Adipose tissue (tissue), 3 donors: ENCODE measurements around the gene LAD1. TPM values are rescaled to one million over a fixed set of nuclear protein-coding genes. Genes with fewer than 3 reads are reported as not detected.

Source experiments
- H3K27ac ChIP-seq: one replicate; pipeline ENCODE4 v1.5.1; 2013; ENCODE audit warnings: low read depth, low read length
- WGBS, 3 donors: extraction: QIAGEN DNeasy Blood & Tissue Kit; methylation state at CpG; one replicate each; pipeline ENCODE4 v1.1.7; 2013; 5-methylcytosine and 5-hydroxymethylcytosine counted together
- polyA plus RNA-seq, 3 donors: library from polyadenylated mRNA; stranded (reverse); fragments of 200-250 nt; gene quantifications; one replicate each; pipeline ENCODE4 v1.2.3, GENCODE V29; 2013
- donor health status: healthy with polysubstance abuse.
- donor health status: Bipolar disorder and iron deficiency.
- donor health status: healthy.

Gene LAD1
- polyA plus RNA-seq, 3 donors, result 1.8 to 23.0 (median 3.9) TPM

DNA sequence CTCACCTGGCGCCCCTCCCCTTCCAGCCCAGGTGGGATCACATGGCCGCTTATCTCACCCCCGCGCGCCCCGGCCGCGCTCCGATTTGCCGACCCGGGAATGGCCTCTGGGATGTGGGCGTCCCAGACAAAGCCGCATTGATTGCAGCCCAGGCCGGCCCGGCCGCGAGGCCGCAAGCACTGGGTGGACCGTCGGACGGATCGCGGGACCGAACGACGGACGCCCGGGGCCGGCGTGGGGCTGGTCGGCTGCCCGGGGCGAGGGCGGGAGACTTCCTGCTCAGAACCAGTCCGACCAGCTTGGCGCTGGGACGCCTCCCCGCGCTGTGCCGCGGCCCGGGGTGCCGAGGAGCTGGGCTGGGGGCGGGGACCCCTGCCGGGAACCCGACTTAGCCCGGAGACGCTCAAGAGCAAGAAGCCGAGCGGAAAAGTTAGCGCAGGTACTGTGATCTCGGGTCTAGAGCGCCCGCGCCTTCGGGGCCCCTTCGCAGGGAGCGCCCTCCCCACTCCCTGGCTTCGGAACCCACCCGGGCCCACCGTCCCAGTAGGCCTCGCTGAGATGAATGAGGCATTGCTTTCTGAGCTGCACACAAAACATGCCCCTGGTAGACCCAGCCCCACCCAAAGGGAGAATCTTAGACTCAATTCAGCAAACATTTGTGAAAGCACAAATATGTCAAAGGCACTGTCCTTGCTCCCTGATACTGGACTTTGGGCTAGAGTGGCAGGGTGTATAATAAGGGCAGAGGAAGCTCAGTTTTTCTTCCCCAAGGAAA lies 415 bp upstream of the LAD1 start:
- 3 to 7% (median 6%) methylated on average over 45 to 62 of the region's 62 CpGs for WGBS, 3 donors
- H3K27ac ChIP-seq, result no peak overlapping the region

DNA sequence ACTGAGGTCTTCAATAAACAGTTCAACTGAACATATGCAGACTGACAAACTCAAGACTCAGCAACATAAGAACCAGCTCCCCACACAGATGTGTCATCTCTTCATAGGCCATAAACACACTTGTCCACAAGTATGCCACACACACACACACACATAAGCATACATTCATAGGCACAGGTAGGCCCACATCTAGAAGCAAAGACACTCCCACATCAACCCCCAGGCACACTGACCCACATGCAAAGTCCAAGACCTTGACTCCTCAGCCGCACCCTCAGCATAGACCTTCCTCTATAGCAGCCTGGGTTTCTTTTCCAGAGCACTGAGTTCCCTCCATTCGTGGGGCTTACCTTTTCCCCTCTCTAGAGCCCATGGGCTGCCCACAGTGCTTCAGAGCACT lies 1.4 kb downstream of the LAD1 start:
- WGBS, 3 donors, result 29 to 93% (median 88%) methylated on average over 2 of the region's 2 CpGs
- no peak overlapping the region for H3K27ac ChIP-seq

DNA sequence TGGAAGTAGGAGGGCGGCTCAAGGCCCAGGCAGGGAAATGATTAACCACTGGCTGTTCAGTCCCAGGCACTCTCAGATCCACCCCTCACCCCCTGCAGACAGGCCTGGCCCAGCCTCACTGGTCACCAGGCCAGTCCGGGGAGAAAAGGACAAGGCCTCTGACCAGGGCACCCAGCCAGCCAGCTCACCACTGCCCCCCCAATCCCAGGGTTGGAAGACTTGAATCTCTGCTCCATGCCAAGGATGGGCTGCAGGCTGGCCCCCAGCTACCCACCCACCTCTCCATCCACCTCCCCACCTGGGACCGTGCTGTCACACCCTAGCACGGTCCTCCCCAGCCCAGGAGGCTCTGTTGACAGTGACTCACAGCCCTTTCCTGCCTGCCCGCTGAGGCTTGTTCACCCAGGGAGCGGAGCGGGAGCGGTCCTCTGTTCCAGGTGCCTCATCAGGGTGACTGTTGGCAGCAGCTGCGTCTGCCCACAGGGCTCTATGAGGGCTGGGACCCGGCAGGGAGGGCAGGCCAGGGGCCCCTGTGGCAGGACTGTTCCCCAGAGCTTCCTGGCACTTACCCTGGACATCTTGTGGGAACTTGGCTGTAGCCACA lies 2.2 kb downstream of the LAD1 start:
- 28 to 89% (median 84%) methylated on average over 10 of the region's 10 CpGs for WGBS, 3 donors
- H3K27ac ChIP-seq, result no peak overlapping the region

DNA sequence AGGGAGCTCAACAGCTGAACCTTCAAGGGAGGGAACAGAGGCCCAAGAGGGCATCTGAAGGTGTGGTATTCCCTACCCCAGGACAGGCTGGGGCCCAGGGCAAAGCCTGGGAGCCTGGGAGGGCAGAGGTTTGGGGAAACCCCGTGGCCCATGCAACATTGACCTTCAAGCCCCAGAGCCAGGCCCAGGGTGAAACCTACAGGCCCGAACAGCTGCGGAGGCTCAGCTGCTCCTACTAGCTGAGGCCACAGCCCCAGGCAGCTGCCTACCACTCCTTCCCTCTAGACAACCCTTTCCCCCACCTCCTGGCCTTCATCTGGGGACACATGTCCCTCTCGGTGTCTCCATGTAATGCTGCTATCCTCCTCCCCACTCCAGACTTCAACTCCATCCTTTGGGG lies 3.2 kb downstream of the LAD1 start:
- 46 to 97% (median 90%) methylated on average over 4 of the region's 4 CpGs for WGBS, 3 donors
- H3K27ac ChIP-seq, result no peak overlapping the region

DNA sequence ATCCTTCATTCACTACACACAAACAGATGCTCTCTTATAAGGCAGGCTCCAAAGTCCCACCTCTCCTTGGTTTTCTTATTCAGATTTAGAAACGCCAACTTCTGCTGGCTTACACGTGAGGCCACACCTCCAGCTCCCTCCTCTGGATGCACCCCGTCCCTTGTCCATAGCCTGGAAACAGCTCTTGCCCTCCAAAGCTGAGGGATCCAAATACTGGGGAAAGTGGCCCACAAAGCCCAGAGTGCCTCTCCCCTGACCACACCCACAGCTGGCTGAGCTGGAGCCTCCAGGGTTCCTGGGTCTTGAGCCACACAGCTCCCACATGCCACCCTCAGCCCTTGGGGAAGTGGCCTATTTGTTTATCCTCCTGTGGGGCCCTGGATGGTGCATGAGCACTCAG lies 4.5 kb downstream of the LAD1 start:
- WGBS, 3 donors, result 53 to 75% (median 72%) methylated on average over 3 of the region's 3 CpGs
- H3K27ac ChIP-seq, result no peak overlapping the region

DNA sequence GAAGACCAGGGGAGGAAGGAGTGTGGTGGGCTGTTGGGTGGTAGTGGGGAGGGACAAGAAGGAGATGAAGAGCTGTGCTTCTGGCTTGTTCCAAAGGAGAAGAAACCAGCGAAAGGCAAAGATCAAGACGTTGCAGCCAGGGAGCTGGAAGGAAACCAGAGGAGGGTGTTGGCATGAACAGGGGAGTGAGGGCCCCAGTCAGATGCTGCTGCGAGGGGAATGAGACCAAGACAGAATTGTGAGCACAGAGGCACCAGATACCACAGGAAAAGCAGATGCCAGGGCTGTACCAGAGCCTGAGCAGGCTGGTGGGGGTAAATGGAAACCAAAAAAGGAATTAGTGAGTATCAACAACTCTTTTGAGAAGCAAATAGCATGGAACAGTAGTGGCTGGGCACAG lies 6.0 kb downstream of the LAD1 start:
- WGBS, 3 donors, result 41 to 77% (median 55%) methylated on average over 3 of the region's 3 CpGs
- no peak overlapping the region for H3K27ac ChIP-seq

DNA sequence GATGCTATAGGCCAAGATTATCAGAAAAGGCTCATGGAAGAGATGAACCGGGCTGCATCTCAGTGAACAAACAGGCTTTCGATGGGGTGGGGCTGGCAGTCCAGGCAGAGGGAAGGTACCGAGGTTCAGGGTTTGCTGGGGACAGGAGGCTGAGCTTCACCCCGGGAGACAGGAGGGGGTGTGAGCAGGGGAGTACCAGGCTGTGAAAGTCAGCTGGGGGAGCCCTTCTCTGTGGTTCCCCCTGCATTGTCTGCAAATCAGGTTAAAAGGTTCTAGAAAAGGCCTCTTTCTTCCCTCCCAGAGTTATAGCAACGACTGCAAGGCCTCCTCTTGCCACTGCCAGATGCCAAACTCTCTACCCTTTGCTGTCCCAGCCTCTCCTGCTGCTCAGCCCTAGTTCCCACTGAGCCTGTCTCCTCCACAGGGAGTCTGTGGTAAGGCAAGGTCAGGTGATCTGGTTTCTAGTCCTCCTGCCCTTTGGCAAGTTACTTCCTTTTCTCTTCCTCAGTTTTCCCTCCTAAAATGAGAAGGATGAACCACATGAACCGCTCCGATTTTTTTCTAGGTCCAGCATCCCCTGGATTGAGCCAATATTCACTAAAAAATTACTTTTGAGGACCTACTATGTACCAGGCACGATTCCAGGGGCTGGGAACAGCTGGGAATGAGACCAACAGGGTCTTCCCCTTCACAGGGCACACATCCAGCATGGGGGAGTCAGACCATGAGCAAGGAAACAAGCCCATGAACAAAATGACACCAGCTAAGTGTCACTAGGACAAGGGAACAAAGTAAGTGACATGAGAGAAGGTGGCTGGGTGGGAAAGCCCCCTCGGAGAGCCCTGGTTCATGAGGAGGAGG lies 7.2 kb downstream of the LAD1 start:
- 74 to 78% (median 75%) methylated on average over 9 of the region's 9 CpGs for WGBS, 3 donors
- H3K27ac ChIP-seq, result no peak overlapping the region

DNA sequence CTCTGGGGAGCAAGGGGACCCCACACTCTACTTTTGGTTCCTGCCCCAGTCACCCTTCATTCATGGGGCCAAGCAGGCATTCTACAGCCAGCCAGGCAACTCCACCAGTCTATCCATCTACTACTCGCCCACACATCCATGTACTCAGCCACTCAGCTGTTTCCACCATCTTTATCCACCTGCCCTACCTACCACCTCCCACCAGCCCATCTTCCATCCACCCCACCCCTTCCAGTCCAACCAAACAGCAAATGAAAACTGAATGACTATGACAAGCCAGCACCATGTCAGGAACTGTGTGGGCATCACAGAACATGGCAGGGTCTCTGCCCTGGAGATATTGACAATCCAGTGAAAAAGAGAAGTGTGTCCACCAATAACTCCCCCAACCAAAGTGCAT lies 7.9 kb downstream of the LAD1 start:
- 85 to 94% (median 94%) methylated on average over 1 of the region's 1 CpG for WGBS, 3 donors
- H3K27ac ChIP-seq, result no peak overlapping the region

DNA sequence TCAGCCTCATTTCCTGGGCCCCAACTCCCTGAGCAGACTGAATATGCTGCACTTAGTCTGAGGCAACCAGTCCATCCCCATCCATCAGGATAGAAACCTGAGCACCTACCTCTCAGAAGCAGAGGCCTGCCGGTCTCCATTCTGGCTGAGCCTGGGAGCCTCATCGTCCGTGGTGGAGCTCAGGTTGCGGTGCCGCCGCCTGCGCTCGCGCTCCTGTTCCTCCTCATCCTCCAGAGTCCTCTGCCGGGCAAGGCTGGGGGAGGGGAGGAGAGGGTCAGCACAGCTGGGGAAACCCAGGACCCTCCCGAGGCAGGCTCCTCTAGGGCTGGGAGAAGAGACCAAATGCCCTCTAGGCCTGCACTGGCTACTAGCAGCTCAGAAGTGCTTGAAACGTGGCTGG lies 10.1 kb downstream of the LAD1 start:
- H3K27ac ChIP-seq, result no peak overlapping the region
- 80 to 88% (median 86%) methylated on average over 12 of the region's 12 CpGs for WGBS, 3 donors

DNA sequence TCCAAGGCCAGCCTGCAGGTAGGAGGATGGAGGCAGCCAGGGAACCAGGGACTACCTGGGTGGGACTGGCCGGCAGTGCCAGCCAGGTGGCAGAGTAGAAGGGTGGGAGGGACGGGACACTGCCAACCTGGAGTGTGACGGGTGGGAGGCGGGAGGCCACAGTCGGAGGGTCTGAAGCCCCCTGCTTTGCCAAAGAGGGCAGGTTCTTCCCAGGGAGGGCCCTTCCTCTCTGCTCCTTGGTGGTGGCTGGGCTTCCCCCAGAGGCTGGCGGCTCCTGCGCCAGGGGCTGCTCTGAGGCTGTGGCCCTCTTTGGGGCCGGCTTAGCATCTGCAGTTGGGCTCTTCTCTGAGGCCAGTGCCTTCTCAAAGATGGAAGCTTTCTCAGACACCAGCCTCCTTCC lies 12.9 kb downstream of the LAD1 start:
- WGBS, 3 donors, result 90 to 94% (median 90%) methylated on average over 8 of the region's 8 CpGs
- H3K27ac ChIP-seq, result no peak overlapping the region

DNA sequence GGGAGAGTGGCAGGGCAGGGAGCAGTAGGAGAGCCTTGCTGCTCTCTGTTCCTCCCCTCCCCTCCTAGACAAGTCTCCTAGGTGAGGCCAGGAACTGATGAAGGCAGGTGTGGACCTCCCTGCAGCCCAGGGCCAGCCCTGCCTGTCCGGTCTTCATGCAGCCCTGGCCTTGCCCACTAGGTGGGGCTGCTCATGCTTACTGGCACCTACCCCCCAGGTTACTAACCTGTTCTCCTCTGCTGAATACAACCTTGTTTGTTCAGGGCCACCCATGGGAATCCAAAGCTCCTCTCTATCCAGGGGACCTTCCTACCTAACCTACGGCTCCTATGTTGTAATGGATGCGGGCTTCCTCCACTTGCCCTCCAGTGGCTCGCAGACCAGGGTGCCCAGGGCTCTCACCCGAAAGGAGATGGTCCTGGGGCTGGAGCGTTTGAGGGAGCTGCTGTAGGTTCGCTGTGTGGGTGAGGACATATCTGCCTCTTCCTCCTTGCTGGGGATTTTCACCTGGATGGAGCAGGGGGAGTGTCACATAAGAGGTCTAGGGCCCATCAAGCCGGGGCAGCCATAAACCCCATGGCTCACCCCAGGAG lies 13.7 kb downstream of the LAD1 start:
- 69 to 82% (median 79%) methylated on average over 8 of the region's 8 CpGs for WGBS, 3 donors
- H3K27ac ChIP-seq, result no peak overlapping the region

DNA sequence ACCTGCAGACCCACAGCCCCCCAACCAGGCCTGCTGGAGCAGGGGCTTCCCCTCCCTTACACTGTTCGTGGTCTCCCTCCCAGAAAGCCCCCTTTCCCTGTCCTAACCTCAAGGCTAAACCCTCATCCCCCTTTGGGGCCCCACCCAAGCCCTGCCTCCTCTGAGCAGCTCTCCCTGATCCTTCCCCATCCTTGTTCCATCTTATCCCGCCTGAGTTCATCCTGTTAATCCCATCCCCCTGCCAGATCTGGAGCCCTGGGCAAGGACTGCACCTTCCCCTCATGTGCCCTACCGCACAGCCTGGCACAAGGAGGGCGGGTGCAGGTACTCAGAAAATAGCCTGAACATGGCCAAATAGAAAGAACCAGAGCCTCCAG lies 14.7 kb downstream of the LAD1 start:
- 58 to 84% (median 69%) methylated on average over 4 of the region's 4 CpGs for WGBS, 3 donors
- no peak overlapping the region for H3K27ac ChIP-seq

DNA sequence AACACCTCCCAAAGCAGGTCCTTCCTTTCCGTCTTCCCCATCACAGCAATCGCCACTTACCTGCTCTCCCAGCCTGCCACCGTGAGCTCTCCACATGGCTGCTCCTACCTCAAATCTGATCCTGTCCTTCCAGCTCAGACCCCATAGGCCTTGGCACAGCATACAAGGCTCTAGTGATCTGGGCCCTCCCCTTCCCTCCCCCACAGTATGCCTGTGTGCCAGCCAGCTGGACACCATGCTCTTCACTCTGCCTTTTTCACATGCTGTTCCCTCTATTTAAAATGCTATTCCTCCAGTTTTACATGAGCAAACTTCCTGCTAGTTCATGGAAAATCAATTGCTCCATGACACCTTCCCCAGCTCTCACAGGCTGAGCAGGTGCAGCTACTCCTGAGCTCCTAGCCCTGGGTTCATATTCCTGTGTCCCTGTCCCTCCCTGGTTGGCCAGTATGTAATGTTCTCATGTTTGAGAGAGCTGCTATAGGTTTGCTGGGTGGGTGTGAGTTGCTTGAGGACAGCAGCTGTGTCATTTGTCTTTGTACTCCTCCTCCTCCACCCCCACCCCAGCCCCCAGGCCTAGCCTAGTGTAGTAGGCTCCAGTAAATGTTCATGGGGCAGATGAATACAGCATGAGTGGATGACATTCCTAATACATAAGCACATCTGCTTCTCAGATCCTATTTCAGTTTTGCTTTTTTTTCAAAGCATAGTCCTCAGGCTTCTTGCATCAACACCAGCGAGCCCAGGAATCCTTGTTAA lies 15.3 kb downstream of the LAD1 start:
- WGBS, 3 donors, result 81 to 89% (median 86%) methylated on average over 4 of the region's 4 CpGs
- H3K27ac ChIP-seq, result no peak overlapping the region

DNA sequence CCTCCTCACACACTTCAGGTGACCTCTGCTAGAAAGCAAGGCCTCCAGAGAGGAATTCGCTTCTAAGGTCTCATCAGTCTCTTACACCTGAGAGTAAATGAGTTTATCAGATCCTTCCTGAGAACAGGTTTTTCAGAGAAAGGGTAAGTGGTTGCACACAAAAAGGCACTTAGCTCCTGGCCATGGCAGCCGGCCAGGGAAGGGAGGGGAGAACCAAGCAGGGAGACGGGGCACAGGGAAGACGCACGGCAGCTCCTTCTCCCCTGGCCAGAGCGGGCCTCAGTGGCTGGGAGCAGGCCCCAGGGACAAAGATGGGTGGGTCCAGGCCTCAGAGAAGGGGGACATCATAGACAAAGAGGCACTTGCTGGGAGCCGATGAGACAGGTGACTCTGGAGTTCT lies 18.0 kb downstream of the LAD1 start:
- H3K27ac ChIP-seq, result no peak overlapping the region
- WGBS, 3 donors, result 60 to 91% (median 74%) methylated on average over 7 of the region's 7 CpGs

DNA sequence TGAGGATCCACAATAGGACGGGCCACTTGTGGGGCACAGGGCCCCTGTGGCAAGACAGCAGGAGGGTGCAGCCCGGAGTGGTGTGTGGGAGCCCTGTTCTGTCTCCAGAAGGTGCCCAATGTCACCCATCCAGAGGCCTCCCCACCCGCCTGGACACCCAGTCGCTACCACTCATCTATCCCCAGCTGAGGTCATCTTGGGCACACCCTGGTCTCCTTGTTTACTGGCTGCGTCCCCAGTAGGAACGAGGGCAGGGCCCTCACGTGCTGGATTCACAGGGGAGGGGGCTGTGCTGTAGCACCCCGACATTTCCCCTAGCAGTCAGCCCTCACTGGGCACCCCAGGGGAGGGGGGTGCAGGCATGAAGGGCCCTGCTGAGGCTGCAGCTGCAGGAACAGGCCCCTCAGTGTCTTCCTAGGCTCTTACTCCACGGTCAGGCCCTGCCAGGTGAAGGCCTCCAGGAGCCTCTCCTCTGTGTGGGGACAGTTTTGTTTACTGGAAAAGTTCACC lies 19.3 kb downstream of the LAD1 start:
- WGBS, 3 donors, result 77 to 80% (median 79%) methylated on average over 9 of the region's 9 CpGs
- no peak overlapping the region for H3K27ac ChIP-seq

DNA sequence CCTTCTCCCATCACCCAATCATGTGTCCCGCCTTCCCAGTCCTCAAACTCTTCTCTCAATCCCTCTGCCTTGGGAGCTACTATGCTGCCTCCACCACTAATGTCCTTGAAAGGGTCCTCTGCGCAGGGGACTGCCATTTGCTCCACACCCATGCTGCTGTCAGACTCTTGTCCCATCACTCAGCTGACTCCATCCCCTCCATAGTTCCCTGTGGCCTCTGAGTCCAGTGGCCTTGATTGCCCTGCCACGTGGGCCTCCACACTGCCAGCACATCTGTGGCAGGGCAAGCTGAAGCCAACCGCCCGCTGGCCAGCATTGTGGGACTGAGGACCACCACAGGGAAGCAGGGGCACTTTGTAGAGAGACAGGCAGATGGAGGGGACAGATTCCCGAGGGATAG lies 20.3 kb downstream of the LAD1 start:
- 62 to 91% (median 89%) methylated on average over 6 of the region's 6 CpGs for WGBS, 3 donors
- H3K27ac ChIP-seq, result no peak overlapping the region

DNA sequence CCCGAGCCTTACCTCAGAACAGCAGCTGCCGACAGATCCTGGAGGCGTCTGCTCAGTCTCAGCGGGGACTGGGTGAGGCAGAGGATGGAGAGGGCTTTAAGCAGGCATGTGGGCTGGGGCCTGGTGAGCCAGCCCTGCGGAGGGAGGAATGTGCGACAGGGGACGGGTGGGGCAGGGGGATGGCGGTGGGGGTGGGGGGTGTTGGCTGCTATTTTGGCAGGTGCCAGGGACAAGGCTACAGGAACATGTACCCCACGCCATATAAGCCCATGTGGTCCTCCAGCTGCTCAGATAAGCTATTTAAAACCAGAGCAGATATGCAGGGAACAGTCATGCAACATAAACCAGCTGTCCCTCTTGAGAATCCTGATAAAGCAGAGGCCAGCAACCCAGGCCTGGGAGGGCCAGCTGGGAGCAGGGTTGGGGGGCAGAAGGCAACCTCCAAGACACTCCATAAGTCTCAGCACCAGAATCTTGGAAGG lies 21.5 kb downstream of the LAD1 start, which contains the start of gene TNNT2:
Gene TNNT2 (minus strand): TSS at position 70 of the 482 bp plus-strand sequence. CDS start 4,426 bp downstream, outside the sequence.
- H3K27ac ChIP-seq, result no peak within 1 kb of the TSS
- WGBS, 3 donors, result 43 to 72% (median 71%) methylated on average over 8 to 9 of the region's 9 CpGs
